ENCODE measurements around the gene KRTAP5-6.

Gene KRTAP5-6

DNA sequence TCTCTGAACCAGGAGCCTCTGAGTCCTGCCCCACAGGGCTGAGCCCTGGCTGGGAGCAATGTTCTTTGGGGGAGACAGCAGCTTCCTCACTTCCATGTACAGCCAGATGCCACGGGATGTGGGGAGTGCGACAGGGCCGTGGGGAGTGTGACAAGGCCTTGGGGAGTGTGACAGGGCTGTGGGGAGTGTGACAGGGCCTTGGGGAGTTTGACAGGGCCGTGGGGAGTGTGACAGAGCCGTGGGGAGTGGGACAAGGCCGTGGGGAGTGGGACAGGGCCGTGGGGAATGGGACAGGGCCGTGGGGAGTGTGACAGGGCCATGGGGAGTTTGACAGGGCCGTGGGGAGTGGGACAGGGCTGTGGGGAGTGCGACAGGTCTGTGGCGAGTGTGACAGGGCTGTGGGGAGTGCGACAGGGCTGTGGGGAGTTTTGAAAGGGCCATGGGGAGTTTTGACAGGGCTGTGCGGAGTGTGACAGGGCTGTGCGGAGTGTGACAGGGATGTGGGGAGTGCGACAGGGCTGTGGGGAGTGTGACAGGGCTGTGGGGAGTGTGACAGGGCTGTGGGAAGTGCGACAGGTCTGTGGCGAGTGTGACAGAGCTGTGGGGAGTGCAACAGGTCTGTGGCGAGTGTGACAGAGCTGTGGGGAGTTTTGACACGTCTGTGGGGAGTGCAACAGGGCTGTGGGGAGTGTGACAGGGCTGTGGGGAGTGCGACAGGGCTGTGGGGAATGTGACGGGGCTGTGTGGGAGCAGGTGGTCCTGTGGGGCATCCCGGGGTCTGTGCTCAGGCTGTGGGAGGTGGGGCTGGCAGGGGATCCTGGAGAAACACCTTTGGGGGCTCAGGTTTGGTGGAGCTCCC is 6.6 kb upstream of the KRTAP5-6 start:
- no peak for DNase-seq (ENCODE audit: low read depth)
- TF ChIP-seq CTCF (IDR thresholded peaks at IDR 0.05; ENCODE audit: low read depth, low read length, missing control alignments) = no peak
- in situ Hi-C loops (cut with HindIII; ENCODE audit: low sequenced_read_pairs) = no loop called here
- no peak overlapping the region for H3K4me3 ChIP-seq (ENCODE audit: low read depth, low read length)

DNA sequence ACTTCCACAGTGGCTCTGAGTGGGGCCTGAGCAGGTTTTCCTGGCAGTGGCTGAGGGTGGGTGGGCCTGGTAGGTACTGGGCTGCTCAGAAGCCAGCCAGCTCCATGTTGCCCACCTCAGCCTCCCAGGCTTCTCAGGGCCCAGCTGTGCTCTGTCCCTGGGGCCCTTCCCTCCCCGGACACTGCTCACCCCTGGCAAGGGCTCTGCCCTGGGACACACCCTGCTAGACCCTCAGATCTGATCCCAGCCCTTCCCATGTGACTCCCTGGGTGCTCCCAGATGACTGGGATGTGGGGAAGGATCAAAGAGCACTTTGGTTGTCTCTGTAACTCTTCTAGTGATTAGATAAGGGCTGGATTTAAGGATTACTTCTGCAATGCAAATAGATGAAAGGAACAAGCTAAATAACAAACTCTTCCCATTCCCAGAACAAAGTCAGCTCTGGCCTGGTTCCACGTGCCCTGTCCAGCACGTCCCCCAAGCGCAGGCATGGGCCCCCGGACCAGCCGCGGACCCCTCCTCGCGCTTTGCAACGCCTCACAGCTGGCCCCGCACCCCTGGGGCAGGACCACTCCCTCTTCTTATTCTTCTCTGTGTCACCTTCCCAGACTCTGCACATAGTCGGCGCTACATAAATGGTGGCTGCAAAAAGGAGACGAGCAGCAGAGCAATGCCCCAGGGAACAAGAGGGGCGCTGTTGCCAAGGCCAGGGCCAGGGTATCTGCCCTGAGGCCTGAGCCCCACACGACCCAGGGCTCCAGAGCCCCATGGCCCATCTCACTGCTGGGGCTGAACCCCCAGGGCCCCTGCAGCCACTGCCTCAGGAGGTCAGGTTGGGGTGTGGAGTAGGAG is 5.7 kb upstream of the KRTAP5-6 start:
- in situ Hi-C loops (cut with HindIII; ENCODE audit: low sequenced_read_pairs) = no loop called here
- no peak for TF ChIP-seq CTCF (IDR thresholded peaks at IDR 0.05; ENCODE audit: low read depth, low read length, missing control alignments)
- no peak overlapping the region for H3K4me3 ChIP-seq (ENCODE audit: low read depth, low read length)
- DNase-seq (ENCODE audit: low read depth) = no peak

GRCh38 chr11:1691878-1692707 is 4.9 kb upstream of the KRTAP5-6 start:
- in situ Hi-C loops (cut with HindIII; ENCODE audit: low sequenced_read_pairs) = no loop called here
- TF ChIP-seq CTCF (IDR thresholded peaks at IDR 0.05; ENCODE audit: low read depth, low read length, missing control alignments) = no peak
- DNase-seq (ENCODE audit: low read depth) = no peak
- H3K4me3 ChIP-seq (ENCODE audit: low read depth, low read length) = no peak overlapping the region

DNA sequence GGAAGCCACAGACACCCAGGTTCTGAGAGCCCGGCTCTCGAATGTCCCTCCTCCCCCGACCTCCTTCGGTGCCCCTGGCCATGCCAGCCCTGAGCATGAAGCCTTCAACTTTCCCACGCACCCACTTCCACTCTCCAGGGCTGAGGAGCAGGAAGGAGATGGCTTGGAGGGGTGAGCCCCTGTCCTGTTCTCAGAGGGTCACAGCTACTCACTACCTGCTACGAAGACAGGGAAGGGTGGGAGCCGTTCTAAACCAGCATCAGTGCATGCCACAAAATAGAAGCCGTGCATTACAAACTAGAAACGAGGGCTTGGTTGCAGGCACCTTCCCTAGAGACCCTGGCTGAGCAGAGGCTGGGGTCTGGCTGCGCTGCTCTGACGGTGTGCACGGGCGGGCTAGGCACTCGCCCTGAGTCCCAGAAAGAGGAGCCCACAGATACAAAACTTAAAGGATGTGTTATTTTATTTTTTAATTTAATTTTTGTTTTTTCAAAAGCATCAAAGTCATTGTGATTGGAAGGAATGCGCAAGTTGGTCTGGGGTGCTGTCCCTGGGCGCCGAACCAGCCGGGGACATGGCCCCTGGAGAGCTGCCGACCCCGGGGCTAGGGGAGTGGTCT is 4.2 kb upstream of the KRTAP5-6 start:
- no peak for TF ChIP-seq CTCF (IDR thresholded peaks at IDR 0.05; ENCODE audit: low read depth, low read length, missing control alignments)
- no peak for DNase-seq (ENCODE audit: low read depth)
- in situ Hi-C loops (cut with HindIII; ENCODE audit: low sequenced_read_pairs) = no loop called here

GRCh38 chr11:1693327-1694063 is 3.5 kb upstream of the KRTAP5-6 start:
- in situ Hi-C loops (cut with HindIII; ENCODE audit: low sequenced_read_pairs) = no loop called here
- peak; percentile 97 for TF ChIP-seq CTCF (IDR thresholded peaks at IDR 0.05; ENCODE audit: low read depth, low read length, missing control alignments)
- peak overlapping the region; percentile 38 for H3K4me3 ChIP-seq (ENCODE audit: low read depth, low read length)
- DNase-seq (ENCODE audit: low read depth) = peak; percentile 22

More for the DNA sequence above, 4.2 kb upstream of the KRTAP5-6 start:
- H3K4me3 ChIP-seq (ENCODE audit: low read depth, low read length) = no peak overlapping the region

Measured in astrocyte of the cerebellum (primary cell).